Gastroesophageal sphincter (tissue), 4 donors: ENCODE data around the gene MEGF11. TPM values are rescaled to one million over a fixed set of nuclear protein-coding genes. Genes with fewer than 3 reads are reported as not detected.
"Not testable (repeated sequence)": the region's sequence is repeated elsewhere in the genome, so short reads cannot be mapped to it uniquely, and the experiment has no call there.

Experiments used
- ATAC-seq: fragments of 150-250 bp; one replicate; pipeline ENCODE4 v1.9.1; 2016; ENCODE audit warnings: mild to moderate bottlenecking, moderate library complexity
- H3K27ac ChIP-seq, 4 donors: fragments of 200-600 bp; sonication (generic) in 3 of 4; 1 replicate in 3 of 4; 2 replicates in 1 of 4; pipeline ENCODE4 v1.5.1; 2016 to 2019
- H3K27me3 ChIP-seq: fragments of 200-600 bp; sonication (generic); one replicate; pipeline ENCODE4 v1.5.1; 2019
- H3K36me3 ChIP-seq, 2 donors: fragments of 200-600 bp; sonication (generic); one replicate each; pipeline ENCODE4 v1.5.1; 2019; ENCODE audit warnings: control low read depth in 1 of 2
- H3K4me1 ChIP-seq, 3 donors: fragments of 200-600 bp; sonication (generic); 1 replicate in 2 of 3; 2 replicates in 1 of 3; pipeline ENCODE4 v1.5.1; 2016 to 2019; ENCODE audit warnings: control low read depth in 2 of 3
- H3K4me3 ChIP-seq, 2 donors: fragments of 200-600 bp; sonication (generic); one replicate each; pipeline ENCODE4 v1.5.1; 2019; ENCODE audit warnings: mild to moderate bottlenecking in 1 of 2, moderate library complexity in 1 of 2
- H3K9me3 ChIP-seq, 3 donors: fragments of 200-600 bp; sonication (generic); one replicate each; pipeline ENCODE4 v1.5.1; 2017 to 2019; ENCODE audit warnings: control low read depth in 2 of 3
- CTCF ChIP-seq, 4 experiments: fragments of 200-600 bp in 2 of 4; fragments of 450-650 bp in 2 of 4; sonication (generic) in 1 of 4; IDR thresholded peaks; one replicate each; pipeline ENCODE4 v1.5.1; 2017 to 2019; ENCODE audit warnings: antibody characterized with exemption in 4 of 4, mild to moderate bottlenecking in 2 of 4, moderate library complexity in 2 of 4
- EP300 ChIP-seq: sonication (generic); formaldehyde crosslinking; IDR thresholded peaks from one replicate; pipeline ENCODE4 v1.6.1; 2017; ENCODE audit warnings: antibody characterized with exemption, mild to moderate bottlenecking
- POLR2A ChIP-seq, 2 donors: fragments of 450-650 bp; IDR thresholded peaks; one replicate each; pipeline ENCODE4 v1.6.1; 2017; ENCODE audit warnings: antibody characterized with exemption in 2 of 2, mild to moderate bottlenecking in 2 of 2, moderate library complexity in 1 of 2
- POLR2AphosphoS5 ChIP-seq: sonication (generic); formaldehyde crosslinking; IDR thresholded peaks from one replicate; pipeline ENCODE4 v1.6.1; 2017; ENCODE audit warnings: antibody characterized with exemption
- WGBS, 2 donors: methylation state at CpG; one replicate each; pipeline ENCODE4 v1.1.5; 2018; ENCODE audit warnings: low coverage in 1 of 2; 5-methylcytosine and 5-hydroxymethylcytosine counted together
- total RNA-seq, 4 donors: library from RNA; depleted of rRNA; stranded (reverse); fragments of >200 nt; gene quantifications; one replicate each; pipeline ENCODE4 v1.1.0, GENCODE V29; 2016

The MEGF11 gene
- total RNA-seq, 4 donors from 2014 or later, result 0.08 TPM; not detected in 3

GRCh38 chr15:65979837-65980236, 273.7 kb downstream of the MEGF11 start:
- Histone ChIP-seq H3K36me3 (no peaks in the 10 kb centered on the region), H3K4me3 (no peak overlapping the region), H3K27me3 (peaks cover 72% of the 10 kb centered on the region), H3K4me1 (peaks cover 0 to 21% (median 0%) of the 10 kb centered on the region in 3 donors), H3K9me3 (no peaks in the 10 kb centered on the region), H3K27ac (no peak overlapping the region)
- 19 to 67% methylated on average over 1 to 2 of the region's 2 CpGs for WGBS, 2 donors
- ATAC-seq, result no peak
- TF ChIP-seq POLR2A (IDR thresholded peaks at IDR 0.05) (no peak), CTCF (IDR thresholded peaks at IDR 0.05) (no peak), EP300 (no peak), POLR2AphosphoS5 (no peak)

GRCh38 chr15:65979316-65979715, 274.2 kb downstream of the MEGF11 start:
- ATAC-seq, result no peak
- peaks cover 0 to 21% (median 0%) of the 10 kb centered on the region in 3 donors for H3K4me1 ChIP-seq
- no peaks in the 10 kb centered on the region for H3K9me3 ChIP-seq
- H3K36me3 ChIP-seq, result no peaks in the 10 kb centered on the region
- H3K27ac ChIP-seq, result no peak overlapping the region
- 14% methylated on average over 1 of the region's 7 CpGs; no CpG with 5 or more reads in 1 of the 2 donors for WGBS, 2 donors
- H3K27me3 ChIP-seq, result peaks cover 74% of the 10 kb centered on the region
- no peak overlapping the region for H3K4me3 ChIP-seq
- TF ChIP-seq POLR2A (IDR thresholded peaks at IDR 0.05) (no peak), EP300 (no peak), CTCF (IDR thresholded peaks at IDR 0.05) (no peak), POLR2AphosphoS5 (no peak)

- Histone ChIP-seq H3K4me1 (peaks cover 0 to 21% (median 0%) of the 10 kb centered on the region in 3 donors), H3K27me3 (peaks cover 73% of the 10 kb centered on the region), H3K9me3 (no peaks in the 10 kb centered on the region), H3K4me3 (no peak overlapping the region), H3K36me3 (no peaks in the 10 kb centered on the region), H3K27ac (no peak overlapping the region)
- 50 to 85% methylated on average over 1 of the region's 1 CpG for WGBS, 2 donors
- no peak for ATAC-seq
- TF ChIP-seq POLR2A (IDR thresholded peaks at IDR 0.05) (no peak), POLR2AphosphoS5 (no peak), CTCF (IDR thresholded peaks at IDR 0.05) (no peak), EP300 (no peak)
Measured at GRCh38 chr15:65978110-65978509, 275.4 kb downstream of the MEGF11 start.

- H3K36me3 ChIP-seq, H3K4me1 ChIP-seq, ATAC-seq, H3K27ac ChIP-seq, H3K4me3 ChIP-seq, H3K9me3 ChIP-seq: not testable (repeated sequence)
- 89 to 100% methylated on average over 2 to 3 of the region's 7 CpGs for WGBS, 2 donors
- H3K27me3 ChIP-seq, result peaks cover 67% of the 10 kb centered on the region
Measured at GRCh38 chr15:65976196-65976595, 277.4 kb downstream of the MEGF11 start.

GRCh38 chr15:65971741-65971995, 281.9 kb downstream of the MEGF11 start:
- no peak for TF ChIP-seq POLR2A (IDR thresholded peaks at IDR 0.05)
- TF ChIP-seq POLR2AphosphoS5, result no peak
- TF ChIP-seq CTCF (IDR thresholded peaks at IDR 0.05), result no peak
- TF ChIP-seq EP300, result no peak
- Histone ChIP-seq H3K27me3 (peaks cover 72% of the 10 kb centered on the region), H3K4me3 (no peak overlapping the region), H3K27ac (no peak overlapping the region), H3K9me3 (no peaks in the 10 kb centered on the region), H3K36me3 (no peaks in the 10 kb centered on the region), H3K4me1 (no peaks in the 10 kb centered on the region)
- no peak for ATAC-seq
